GM21390 (cell line): ENCODE measurements around the gene COG1.

Experiments
- ATAC-seq: cut with Tn5 transposase; IDR thresholded peaks from one replicate; pipeline ENCODE4 v1.9.1; 2021; ENCODE audit not compliant: unreplicated experiment

COG1 gene

DNA sequence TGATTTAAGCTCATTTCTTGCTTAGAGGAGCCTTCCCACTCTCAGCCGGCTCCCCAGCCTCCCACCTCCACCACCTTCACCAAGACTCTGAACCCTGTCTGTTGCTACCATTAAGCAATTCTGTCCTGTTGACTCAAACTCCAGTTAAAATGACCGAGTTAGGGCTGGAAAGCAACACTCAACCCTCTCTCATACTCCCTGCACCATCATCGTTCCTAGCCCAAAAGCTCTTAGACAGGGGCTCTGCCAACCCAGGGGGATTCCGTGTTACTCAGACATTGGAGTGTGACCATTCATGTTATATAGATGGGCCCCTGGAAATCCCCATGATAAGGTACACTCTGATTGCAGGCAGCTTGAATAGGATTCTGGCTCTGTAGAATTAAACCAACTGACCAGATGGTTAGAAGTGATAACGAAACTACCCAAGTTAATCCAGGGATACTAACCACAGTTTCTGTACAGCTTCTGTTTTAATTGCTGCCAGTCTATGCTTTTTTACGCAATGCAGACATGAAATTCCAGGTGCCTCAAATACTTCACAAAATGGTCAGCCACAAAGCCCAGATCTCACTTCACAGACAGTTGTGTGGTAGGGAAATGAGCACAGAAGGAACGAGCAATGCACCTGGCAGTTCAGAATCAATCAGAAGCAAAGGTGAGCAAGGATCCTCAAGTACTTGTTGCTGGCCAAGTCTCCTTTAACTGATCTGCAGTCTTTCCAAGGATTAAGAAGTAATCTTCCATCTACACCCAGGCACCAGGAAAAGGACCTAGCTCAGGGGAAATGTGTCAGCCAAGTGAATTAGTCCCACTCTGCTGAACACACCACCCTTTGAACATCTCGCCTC lies 25.9 kb upstream of the COG1 start:
- ATAC-seq: peak; percentile 36

DNA sequence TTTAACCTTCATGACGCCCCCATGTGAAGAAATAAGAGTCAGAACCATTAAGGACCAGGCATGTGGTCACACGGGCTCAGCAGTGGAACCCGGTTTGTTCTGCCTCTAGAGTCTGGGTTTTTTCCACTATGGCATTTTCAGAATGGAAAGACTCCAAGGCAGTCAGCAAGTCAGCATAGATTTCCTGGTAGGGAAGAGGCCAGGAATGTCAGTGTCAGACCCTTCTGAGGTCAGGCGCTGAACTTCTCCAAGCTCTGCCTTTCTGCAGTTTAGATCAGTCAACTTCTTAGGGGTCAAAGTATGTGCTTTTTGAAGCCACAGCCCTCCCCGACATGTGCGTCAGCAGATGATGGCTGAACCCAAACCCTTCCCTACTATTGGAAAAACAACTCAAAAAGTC lies 24.2 kb upstream of the COG1 start:
- no peak for ATAC-seq

DNA sequence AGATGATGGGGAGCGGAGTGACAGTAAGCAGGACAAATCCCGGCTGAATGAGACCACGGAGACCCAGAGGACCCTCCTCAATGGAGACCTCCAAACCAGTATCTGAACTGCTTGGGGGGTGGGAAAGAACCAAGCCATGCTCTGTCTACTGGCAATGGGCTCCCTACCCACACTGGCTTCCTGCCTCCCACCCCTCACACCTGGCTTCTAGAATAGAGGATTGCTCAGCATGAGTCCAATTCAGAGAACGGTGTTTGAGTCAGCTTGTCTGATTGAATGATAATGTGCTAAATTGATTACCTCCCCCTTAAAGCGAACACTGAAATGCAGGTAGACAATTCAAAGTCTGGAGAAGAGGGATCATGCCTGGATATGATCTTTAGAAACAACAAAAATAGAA lies 22.5 kb upstream of the COG1 start:
- ATAC-seq: no peak

DNA sequence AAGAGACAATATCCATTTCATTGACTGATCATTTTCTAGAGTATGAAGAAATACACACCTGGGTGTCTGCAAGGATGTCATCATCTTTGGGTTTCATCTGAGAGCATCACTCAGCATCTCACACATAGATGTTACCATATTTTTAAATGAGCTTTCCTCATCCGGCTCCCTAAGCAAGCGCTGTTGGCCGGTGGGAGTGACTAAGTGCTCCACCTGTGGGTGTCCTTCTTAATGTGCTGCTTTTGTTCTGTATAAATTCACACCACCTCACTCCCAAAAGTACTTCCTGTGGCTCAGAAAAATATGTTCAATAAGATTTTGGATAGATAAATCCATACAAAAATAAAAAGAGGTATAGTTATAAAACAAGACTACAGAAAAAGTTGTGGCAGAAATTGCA lies 20.6 kb upstream of the COG1 start:
- ATAC-seq: no peak

DNA sequence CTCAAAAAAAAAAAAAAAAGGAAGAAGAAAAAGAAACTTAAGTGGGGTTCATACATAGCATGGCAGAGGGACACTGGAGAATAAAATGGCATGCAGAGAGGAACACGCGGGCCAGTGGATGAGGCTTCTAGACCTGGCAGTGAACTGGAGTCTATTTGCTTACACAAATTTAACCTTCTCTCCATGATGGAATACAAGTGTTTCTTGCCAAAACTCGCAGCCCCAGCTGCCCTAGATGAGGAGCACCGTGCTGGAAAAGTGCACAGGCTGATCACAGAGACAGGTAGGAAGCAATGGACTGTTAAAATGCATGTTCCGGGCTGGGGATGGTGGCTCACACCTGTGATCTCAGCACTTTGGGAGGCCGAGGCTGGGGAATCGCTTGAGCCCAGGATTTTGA lies 18.7 kb upstream of the COG1 start:
- no peak for ATAC-seq

DNA sequence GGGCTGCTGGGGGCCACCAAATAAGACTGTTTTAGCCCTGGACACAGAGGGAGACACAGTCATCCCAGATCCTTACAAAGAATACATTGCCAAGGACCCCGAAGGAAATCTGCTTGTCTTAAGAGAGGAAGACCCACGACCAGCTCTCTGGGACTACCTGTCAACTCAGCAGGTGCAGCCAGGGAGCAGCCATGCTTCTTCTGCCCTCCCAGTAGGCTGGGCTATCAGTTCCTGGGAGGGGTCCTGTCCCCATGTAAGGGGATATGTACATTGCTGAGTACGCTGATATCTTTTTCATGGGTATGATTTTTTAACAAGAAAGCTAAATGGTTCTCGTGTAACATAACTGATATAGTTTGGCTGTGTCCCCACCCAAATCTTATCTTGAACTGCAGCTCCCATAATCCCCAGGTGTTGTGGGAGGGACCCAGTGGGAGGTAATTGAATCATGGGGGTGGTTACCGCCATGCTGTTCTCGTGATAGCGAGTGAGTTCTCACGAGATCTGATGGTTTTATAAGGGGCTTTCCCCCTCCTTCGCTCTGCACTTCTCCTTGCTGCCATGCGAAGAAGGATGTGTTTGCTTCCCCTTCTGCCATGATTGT lies 16.8 kb upstream of the COG1 start:
- no peak for ATAC-seq

DNA sequence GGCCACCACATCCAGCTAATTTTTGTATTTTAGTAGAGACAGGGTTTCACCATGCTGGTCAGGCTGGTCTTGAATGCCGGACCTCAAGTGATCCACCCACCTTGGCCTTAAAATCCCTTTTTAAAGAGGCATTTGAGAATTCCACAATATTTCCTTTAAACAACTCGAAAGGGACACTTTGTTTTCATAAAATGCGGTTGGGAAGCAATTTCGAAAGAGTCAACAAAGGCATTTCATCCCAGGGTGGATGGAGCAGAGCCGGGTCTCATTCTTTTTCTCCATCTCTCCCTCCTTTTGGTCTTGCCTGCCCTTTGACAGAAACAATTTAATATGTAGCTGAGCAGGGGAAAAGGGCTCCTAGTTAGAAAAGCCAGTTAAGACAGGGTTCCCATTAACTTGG lies 13.5 kb upstream of the COG1 start:
- no peak for ATAC-seq

DNA sequence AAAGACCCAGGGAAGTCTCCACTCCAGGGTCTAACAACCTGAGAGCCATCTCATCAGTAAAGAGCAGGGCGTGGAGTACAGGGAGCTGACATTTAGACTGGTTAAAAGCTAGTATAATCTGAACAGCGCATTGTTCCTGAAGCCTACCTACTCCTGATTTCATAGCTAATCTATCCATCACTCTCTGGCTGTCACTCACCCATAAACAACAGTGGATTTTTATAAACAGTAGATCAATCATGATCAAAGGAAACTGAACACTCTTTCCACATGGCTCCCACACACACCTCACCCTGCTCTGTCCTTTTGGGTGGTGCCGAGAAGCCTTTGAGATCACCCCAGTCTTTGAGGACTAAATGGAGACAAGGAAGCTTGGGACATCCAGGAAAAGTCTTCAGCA lies 13.0 kb upstream of the COG1 start:
- ATAC-seq: no peak

DNA sequence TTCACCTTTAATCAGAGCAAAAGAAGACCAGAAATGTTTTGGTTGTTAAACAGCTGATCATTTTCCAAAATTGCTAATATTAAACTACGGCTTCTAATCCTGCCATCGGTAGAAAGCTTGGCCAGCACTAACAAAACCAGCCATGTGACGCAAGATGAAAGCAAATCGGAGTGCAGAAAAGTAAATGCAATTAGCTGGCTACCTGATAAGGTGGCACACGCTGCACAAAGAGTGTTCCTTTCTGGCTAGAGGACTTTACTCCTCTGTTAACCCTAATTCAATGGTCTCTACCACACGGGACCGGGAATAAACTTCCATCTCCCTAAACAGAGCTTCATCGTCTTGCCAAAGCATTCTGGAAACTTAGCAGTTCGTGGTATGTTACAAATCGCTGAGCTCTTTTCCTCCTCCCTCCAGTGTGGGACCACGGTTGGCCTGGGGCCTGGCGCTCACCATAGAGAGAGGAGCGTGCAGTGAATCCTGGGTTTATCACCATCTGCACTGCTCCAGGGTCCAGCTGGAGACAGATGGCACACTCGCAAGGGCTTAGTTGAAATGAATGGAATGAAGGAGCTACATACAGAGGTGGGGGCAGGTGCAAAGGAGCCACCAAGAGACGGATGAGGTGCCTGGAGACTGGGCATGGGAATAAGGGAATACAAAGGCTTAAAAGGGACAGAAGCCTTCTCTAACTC lies 10.1 kb upstream of the COG1 start:
- ATAC-seq: no peak

DNA sequence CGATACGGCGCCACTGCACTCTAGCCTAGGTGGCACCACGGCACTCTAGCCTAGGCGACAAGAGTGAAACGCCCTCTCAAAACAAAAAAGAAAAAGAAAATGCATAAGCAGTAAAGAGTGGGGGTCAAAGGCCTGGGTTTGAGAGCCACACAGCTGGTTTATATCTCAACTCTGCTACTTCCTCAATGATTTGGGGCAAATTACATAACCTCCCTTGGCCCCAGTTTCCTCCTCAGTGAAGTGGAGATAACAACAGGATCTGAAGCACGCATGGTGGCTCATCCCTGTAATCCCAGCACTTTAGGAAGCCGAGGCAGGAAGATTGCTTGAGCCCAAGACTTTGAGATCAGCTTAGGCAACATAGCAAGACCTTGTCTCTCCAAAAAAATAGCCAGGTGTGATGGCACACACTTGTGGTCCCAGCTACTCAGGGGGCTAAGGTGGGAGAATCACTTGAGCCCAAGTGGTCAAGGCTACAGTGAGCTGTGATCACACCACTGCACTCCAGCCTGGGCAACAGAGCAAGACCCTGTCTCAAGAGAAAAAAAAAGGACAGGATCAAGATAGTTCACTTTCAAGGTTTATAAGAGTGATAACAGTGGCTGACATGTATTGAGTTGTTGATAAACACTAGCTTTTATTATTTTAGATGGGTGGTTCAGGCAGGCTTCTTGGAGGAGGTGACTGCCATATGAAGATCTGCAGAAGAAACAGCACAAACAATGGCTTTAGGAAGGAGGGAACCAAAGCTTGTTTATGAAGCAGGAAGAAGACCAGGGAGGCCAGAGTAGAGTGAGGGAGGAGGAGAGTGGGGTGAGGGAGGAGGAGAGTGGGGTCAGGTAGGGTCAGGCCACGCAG lies 8.5 kb upstream of the COG1 start:
- no peak for ATAC-seq

DNA sequence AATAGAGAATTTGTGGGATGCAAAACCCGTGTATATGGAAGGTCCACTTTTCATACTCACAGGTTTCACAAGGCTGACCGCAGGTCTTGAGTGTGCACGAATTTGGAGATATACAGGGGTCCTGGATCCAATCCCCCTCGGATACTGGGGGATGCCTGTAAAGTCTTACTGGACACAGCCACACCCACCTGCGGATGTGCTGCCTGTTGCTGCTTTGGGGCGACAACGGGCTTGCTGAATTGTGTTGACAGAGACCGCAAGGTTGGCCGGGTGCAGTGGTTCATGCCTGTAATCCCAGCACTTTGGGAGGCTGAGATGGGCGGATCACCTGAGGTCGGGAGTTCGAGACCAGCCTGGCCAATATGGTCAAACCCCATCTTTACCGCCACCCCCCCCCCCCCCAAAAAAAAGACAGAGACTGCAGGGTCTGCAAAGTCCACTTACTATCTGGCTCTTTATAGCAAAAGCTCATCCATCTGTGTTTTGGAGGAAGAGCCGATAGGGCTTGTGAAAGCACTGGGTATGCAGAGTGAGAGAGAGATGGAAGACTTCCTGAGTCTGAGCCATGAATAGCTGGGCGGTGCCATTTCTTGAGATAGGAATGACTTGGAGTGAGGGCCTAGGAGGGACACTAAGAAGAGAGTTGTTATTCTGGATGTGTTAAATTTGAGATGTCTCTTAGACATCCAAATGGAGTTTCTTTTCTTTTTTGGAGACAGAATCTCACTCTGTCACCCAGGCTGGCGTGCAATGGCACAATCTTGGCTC lies 6.4 kb upstream of the COG1 start:
- no peak for ATAC-seq

DNA sequence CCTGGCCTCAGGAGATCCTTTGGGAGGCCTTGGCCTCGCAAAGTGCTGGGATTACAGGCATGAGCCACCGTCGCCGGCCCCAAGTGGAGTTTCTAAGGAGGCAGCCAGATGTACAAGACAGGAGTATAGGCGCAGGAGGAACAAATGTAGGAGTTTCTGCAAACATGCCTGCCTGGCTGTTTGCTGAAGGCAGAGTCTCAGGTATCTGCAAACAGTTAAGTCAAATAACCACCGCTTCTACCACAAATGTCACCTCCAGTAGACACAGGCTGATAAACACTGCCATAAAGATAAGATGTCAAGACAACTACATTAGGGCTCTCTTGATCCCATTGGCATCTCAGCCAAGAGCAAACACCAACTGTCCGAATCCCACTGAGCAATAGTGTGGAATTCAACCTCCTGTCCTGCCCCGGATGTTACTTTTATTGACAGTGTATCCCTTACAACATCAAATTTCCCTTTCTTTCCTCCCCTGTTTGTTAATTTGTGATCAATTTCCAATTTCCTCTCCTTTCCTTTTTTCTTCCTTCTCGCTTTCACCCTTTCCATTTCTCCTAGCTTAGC lies 5.6 kb upstream of the COG1 start:
- ATAC-seq: no peak

DNA sequence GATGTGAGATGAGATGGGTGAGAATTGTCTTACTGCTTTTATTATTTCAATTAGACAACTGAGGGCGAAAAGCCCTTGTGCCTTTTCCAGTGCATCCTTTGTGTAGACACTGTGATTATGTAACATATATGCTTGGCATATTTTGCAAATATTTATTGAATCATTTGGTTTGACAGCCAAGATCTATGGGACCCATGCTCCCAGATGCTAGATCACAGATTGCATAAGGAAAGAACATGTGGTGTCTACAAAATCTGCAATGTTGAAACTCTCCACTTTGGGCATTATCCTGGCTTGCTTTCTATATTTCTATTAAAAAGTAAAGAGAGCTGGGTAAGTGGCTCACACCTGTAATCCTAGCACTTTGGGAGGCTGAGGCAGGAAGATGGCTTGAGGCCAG lies 4.8 kb upstream of the COG1 start:
- ATAC-seq: no peak

DNA sequence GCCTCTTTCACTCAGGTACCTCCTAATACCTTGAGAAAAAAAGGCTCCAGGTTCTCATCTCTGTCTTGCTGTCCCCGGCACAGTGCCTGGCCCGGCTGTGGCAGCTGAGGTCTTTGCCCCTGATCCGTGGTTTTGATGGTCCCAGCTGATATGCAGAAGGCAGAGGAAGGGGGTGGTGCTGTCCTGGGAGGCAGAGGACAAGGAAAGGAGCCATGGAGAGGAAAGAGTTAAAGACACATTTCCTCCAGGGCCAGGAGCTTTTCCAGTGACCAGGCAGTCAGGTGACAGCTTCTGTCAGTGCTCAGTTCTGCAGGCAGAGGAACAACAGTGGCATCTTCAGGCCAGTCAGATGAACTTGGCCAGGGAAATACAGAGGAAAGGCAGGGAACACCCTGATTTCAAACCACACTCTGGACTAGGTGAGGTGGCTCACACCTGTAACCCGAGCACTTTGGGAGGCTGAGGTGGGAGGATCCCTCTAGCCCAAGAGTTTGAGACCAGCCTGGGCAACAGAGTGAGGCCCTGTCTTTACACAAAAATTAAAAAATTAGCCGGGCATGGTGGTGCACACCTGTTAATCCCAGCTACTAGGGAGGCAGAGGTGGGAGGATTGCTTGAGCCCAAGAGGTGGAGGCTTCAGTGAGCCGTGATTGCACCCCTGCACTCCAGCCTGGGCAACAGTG lies 3.3 kb upstream of the COG1 start:
- ATAC-seq: no peak

DNA sequence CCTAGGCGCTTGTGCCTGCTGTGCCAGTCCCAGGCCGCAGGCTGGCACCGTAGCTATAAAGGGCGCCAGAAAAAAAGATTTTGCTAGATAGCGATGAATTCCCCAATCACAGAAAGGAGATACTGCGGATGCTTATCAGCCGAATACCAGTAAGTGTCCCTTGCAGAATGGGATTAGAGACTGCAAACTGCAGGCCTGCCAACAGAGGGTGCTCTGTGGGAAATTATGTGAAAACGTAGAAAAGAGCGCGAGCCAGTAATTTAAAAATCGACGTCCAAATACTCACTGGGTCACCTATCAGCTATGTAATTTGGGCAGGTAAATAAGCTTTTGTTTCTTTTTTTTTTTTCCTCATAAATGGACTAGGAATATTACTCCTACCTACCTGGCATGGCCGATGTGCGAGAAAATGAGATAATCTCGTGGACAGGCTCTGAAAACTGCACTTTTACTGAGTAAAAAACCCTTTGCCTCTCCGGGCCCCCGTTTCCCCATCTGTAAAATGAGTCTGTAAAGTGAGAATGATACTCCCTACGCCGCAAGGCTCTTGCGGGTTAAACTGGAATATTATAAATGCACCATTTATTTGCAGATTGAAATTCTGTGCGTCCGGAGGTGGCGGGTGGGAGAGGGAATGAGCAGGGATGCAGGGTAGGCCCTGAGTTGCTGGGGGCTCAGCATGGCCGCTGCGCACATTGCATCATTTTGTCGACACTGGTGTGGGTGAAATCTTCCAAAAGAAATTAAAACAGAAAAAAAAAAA lies 1.2 kb upstream of the COG1 start:
- peak; percentile 35 for ATAC-seq

DNA sequence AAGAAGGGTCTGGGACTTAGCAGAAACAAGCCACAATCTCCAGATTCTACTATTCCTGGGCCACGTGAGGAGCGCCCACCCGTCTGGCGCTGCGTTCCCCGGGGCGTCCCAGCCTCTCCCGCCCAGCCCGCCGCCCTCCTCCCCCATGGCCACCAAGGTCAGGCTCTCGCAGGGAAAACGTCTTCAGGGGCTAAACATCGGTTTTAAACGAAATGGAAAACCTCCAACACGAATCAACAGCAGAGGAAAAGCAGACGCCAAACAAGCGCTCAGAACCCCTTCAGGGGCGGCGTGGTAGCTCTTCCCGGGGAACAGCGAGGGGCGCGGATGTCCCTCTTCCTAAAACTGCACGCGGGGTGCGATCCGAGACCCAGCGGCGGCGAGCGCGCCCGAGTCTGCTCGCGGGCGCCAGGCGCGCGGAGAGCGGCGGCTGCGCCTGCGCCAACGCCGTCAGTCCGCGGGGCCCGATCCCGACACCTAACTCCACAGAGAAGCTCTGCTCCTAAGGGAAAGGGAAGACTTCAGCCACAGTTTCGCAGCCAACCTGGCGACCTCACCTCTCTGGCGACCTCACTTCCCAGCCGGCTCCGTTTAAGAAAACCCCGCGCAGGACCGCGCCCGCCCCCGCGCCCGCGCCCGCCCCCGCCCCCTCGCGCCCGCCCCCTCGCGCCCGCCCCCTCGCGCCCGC lies 505 bp upstream of the COG1 start:
- ATAC-seq: peak; percentile 42

DNA sequence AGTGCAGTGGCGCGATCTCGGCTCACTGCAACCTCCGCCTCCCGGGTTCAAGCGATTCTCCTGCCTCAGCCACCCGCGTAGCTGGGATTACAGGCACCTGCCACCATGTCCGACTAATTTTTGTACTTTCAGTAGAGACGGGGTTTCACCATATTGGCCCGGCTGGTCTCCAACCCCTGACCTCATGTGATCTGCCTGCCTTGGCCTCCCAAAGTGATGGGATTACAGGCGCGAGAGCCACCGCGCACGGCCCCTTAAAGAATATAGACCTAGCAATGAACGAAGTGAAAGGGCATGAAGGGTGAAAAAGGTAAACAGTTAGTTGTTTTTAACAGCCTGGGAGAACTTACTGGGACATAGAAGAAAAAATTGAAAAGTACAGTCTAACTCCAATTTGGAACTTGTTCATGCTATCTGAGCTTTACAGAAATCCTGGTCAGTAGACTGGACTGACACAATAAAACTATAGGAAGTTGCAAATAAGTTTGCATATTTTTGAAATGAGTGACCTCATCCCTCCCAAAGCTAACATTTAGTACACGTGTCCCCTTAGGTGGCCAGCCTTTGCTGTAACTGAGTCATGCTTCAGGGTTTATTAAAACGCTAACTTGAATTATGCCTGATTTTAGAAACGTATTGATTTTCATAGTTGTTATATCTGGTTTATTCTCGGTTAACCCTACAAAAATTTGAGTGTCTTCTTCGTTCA lies 1.8 kb downstream of the COG1 start:
- ATAC-seq: no peak

DNA sequence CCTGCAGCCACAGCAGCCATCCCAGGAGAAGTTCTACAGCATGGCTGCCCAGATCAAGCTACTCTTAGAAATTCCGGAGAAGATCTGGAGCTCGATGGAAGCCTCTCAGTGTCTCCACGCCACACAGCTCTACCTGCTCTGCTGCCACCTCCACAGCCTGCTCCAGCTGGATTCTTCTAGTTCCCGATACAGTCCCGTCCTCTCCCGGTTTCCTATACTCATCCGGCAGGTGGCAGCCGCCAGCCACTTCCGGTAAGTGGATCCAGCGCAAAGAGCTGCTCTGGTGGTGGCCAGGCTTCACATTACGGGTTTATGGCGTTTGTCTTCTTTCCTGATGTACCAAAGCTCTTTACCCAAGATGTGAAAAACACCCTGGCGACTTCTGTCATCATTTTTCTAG lies 3.6 kb downstream of the COG1 start:
- ATAC-seq: no peak
